Inflammatory macrophage (primary cell): Measurements from ENCODE around the gene KRTAP12-3.
"Not testable (repeated sequence)": the region's sequence is repeated elsewhere in the genome, so short reads cannot be mapped to it uniquely, and the experiment has no call there.

ENCODE experiments used
- DNase-seq, 2 donors: peaks; one replicate each; pipeline ENCODE4 v3.0.0-alpha.2; 2020 to 2022

KRTAP12-3 gene

GRCh38 chr21:44686000-44686781, 28.5 kb downstream of the KRTAP12-3 start:
- no peak for DNase-seq

- DNase-seq, result no peak
Observed at GRCh38 chr21:44686843-44687561, 29.3 kb downstream of the KRTAP12-3 start.

GRCh38 chr21:44687671-44688070, 29.9 kb downstream of the KRTAP12-3 start:
- DNase-seq, result no peak

GRCh38 chr21:44689740-44690139, 32.0 kb downstream of the KRTAP12-3 start:
- DNase-seq, result not testable (repeated sequence)

- DNase-seq, result no peak
Observed at GRCh38 chr21:44691686-44692085, 34.0 kb downstream of the KRTAP12-3 start.

- DNase-seq, result no peak
Observed at GRCh38 chr21:44692798-44693512, 35.2 kb downstream of the KRTAP12-3 start.

GRCh38 chr21:44694776-44695175, 37.0 kb downstream of the KRTAP12-3 start:
- DNase-seq, result no peak

- no peak for DNase-seq
Observed at GRCh38 chr21:44695184-44695583, 37.5 kb downstream of the KRTAP12-3 start.

GRCh38 chr21:44695641-44696040, 37.9 kb downstream of the KRTAP12-3 start:
- DNase-seq, result no peak

GRCh38 chr21:44696572-44696971, 38.8 kb downstream of the KRTAP12-3 start:
- DNase-seq, result no peak

GRCh38 chr21:44697172-44697810, 39.6 kb downstream of the KRTAP12-3 start, which contains the start of gene KRTAP10-12:
TSS of gene KRTAP10-12 (plus strand) at chr21:44697172. CDS start at chr21:44697202, 30 bp downstream.
- DNase-seq, result not testable (repeated sequence)

- no peak for DNase-seq
Observed at GRCh38 chr21:44697811-44698734, 40.3 kb downstream of the KRTAP12-3 start.

GRCh38 chr21:44699502-44700001, 41.8 kb downstream of the KRTAP12-3 start:
- no peak for DNase-seq

GRCh38 chr21:44700101-44701022, 42.6 kb downstream of the KRTAP12-3 start:
- no peak for DNase-seq

- DNase-seq, result no peak
Observed at GRCh38 chr21:44701023-44701400, 43.3 kb downstream of the KRTAP12-3 start.

- DNase-seq, result no peak
Observed at GRCh38 chr21:44701541-44701940, 43.8 kb downstream of the KRTAP12-3 start.

- no peak for DNase-seq
Observed at GRCh38 chr21:44702111-44702972, 44.6 kb downstream of the KRTAP12-3 start.

GRCh38 chr21:44702973-44703730, 45.4 kb downstream of the KRTAP12-3 start:
- no peak for DNase-seq
